ENCODE results near the gene ZSWIM5. TPM values are rescaled to one million over a fixed set of nuclear protein-coding genes. Genes with fewer than 3 reads are reported as not detected.

ZSWIM5 gene
- total RNA-seq, 1 donor from 2014 or later, result under 0.01 TPM

DNA sequence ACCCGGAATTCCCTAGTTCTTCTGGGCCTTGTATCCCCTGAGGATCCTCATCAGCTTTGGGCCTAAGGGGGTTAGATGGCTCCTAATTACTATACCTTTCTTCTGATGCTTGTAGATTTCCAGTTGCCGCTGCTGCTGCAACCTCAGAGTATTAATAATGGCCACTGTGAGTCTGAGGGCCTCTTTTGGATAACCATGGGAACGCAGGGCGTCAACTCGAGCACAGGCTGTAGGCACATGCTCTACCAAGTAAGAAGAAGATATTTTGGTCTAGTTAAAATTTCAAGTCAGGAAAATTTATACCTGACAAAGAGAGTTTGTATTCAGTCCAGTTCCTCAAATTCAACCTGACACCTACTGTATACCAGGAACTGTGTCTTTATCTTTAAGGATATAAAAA lies 166.1 kb downstream of the ZSWIM5 start:
- DNase-seq (ENCODE audit: low read depth) (no peak), FAIRE-seq (no peak)
- no peak overlapping the region for H3K4me3 ChIP-seq (ENCODE audit: low read depth, low read length)
- no peak for TF ChIP-seq CTCF (IDR thresholded peaks at IDR 0.05; ENCODE audit: insufficient read depth, low read length, severe bottlenecking)
- H3K36me3 ChIP-seq (ENCODE audit: control insufficient read depth, insufficient read depth, low read length), result no peaks in the 10 kb centered on the region
- H3K27me3 ChIP-seq (ENCODE audit: control insufficient read depth, insufficient read depth, low read length), result no peaks in the 10 kb centered on the region

GRCh38 chr1:45038661-45039364 lies 167.6 kb downstream of the ZSWIM5 start:
- FAIRE-seq (no peak), DNase-seq (ENCODE audit: low read depth) (no peak)
- TF ChIP-seq CTCF (IDR thresholded peaks at IDR 0.05; ENCODE audit: insufficient read depth, low read length, severe bottlenecking), result no peak

GRCh38 chr1:45038240-45038639 lies 168.2 kb downstream of the ZSWIM5 start:
- TF ChIP-seq CTCF (IDR thresholded peaks at IDR 0.05; ENCODE audit: insufficient read depth, low read length, severe bottlenecking), result no peak
- FAIRE-seq (no peak), DNase-seq (ENCODE audit: low read depth) (no peak)

More at GRCh38 chr1:45038661-45039364, 167.6 kb downstream of the ZSWIM5 start:
- no peaks in the 10 kb centered on the region for H3K36me3 ChIP-seq (ENCODE audit: control insufficient read depth, insufficient read depth, low read length)
- H3K4me3 ChIP-seq (ENCODE audit: low read depth, low read length), result no peak overlapping the region
- no peaks in the 10 kb centered on the region for H3K27me3 ChIP-seq (ENCODE audit: control insufficient read depth, insufficient read depth, low read length)

GRCh38 chr1:45037456-45037855 lies 168.9 kb downstream of the ZSWIM5 start:
- DNase-seq (ENCODE audit: low read depth), result peak; percentile 12
- Histone ChIP-seq H3K27me3 (ENCODE audit: control insufficient read depth, insufficient read depth, low read length) (no peaks in the 10 kb centered on the region), H3K36me3 (ENCODE audit: control insufficient read depth, insufficient read depth, low read length) (no peaks in the 10 kb centered on the region), H3K4me3 (ENCODE audit: low read depth, low read length) (no peak overlapping the region)
- FAIRE-seq, result no peak
- no peak for TF ChIP-seq CTCF (IDR thresholded peaks at IDR 0.05; ENCODE audit: insufficient read depth, low read length, severe bottlenecking)

More at GRCh38 chr1:45038240-45038639, 168.2 kb downstream of the ZSWIM5 start:
- H3K4me3 ChIP-seq (ENCODE audit: low read depth, low read length), result no peak overlapping the region
- H3K36me3 ChIP-seq (ENCODE audit: control insufficient read depth, insufficient read depth, low read length), result no peaks in the 10 kb centered on the region
- H3K27me3 ChIP-seq (ENCODE audit: control insufficient read depth, insufficient read depth, low read length), result no peaks in the 10 kb centered on the region

DNA sequence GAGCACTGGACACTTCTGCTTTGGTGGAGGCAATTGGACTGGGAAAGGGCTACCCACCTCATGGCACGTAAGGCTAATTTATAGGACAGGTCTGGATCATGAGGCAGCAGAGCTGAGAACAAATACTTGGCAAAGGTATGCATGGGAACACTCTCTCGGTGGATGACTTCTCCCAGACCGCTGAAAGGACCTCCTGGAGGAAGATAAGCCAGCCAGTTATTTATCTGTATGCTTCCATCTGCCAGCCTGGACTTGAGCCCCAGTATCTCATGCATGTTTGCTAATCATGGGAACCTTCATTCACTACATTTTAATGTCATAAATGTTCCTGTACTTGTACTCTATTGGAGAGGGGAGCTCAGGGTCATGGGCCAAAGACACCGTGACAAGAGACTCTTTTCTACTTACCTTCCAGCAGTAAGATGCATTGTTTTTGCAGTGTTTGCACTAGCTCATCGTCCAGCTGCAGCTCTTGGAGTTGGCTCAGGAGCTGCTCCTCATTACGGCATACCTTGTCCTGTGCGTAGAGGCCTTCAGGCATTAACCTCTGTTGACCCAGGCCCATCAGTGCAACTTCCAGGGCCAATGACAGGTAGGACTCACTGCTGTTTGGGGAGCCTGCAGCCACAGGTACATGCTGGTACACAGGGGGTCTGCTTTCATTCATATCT lies 170.6 kb downstream of the ZSWIM5 start:
- FAIRE-seq, result no peak

More for the DNA sequence above, 170.6 kb downstream of the ZSWIM5 start:
- DNase-seq (ENCODE audit: low read depth), result no peak
- H3K36me3 ChIP-seq (ENCODE audit: control insufficient read depth, insufficient read depth, low read length), result no peaks in the 10 kb centered on the region
- H3K27me3 ChIP-seq (ENCODE audit: control insufficient read depth, insufficient read depth, low read length), result no peaks in the 10 kb centered on the region
- no peak overlapping the region for H3K4me3 ChIP-seq (ENCODE audit: low read depth, low read length)
- TF ChIP-seq CTCF (IDR thresholded peaks at IDR 0.05; ENCODE audit: insufficient read depth, low read length, severe bottlenecking), result no peak

Data from bronchial epithelial cell (primary cell).